SK-N-SH (cell line): Measurements from ENCODE around the gene TCF12.

Experiments
- CHD2 ChIP-seq: fragments of 150-350 bp; IDR thresholded peaks from 2 replicates; pipeline ENCODE4 v1.6.1; 2018; ENCODE audit warnings: low read length; ENCODE audit not compliant: partially characterized antibody
- FOXM1 ChIP-seq: IDR thresholded peaks from 2 replicates; pipeline ENCODE4 v1.4.0; 2012; ENCODE audit warnings: low read depth, mild to moderate bottlenecking
- POLR2AphosphoS5 ChIP-seq: IDR thresholded peaks from 2 replicates; pipeline ENCODE4 v1.6.1; 2012; ENCODE audit warnings: low read depth, low read length
- SIN3A ChIP-seq: IDR thresholded peaks from 2 replicates; pipeline ENCODE4 v1.6.1; 2012; ENCODE audit warnings: low read depth, mild to moderate bottlenecking, low read length, moderate library complexity, borderline replicate concordance
- TF ChIP-seq, protein P1 (sequence below): fragments of 150-350 bp; IDR thresholded peaks from 2 replicates; pipeline ENCODE4 v1.6.1; 2016; ENCODE audit warnings: mild to moderate bottlenecking, low read depth, low read length
- TF ChIP-seq, protein P2 (sequence below): fragments of 200-600 bp; sonication (generic); IDR thresholded peaks from 2 replicates; pipeline ENCODE4 v1.6.1; 2017; ENCODE audit warnings: antibody characterized with exemption, mild to moderate bottlenecking, moderate library complexity
- TF ChIP-seq, protein P3 (sequence below): IDR thresholded peaks from 2 replicates; pipeline ENCODE4 v1.4.0; 2012; ENCODE audit warnings: low read depth
- TF ChIP-seq, protein P4 (sequence below): IDR thresholded peaks from 2 replicates; pipeline ENCODE4 v1.4.0; 2012; ENCODE audit warnings: low read depth, borderline replicate concordance

DNA sequence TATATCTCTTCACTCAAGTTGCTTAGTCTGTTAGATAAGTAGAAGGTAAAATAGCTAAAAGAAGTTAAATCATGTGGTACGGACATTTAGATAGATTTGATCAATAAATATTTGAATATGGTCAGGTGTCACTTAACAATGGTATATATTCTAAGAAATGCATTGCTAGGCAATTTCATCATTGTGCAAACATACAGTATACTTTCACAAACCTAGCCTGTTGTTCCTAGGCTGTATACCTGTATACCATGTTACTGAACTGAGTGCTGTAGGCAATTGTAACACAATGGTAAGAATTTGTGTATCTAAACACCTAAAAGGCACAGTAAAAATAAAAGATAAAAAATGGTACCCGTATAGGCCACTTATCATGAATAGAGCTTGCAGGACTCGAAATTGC, 345.1 kb downstream of the TCF12 start:
- TF ChIP-seq, protein P1, sequence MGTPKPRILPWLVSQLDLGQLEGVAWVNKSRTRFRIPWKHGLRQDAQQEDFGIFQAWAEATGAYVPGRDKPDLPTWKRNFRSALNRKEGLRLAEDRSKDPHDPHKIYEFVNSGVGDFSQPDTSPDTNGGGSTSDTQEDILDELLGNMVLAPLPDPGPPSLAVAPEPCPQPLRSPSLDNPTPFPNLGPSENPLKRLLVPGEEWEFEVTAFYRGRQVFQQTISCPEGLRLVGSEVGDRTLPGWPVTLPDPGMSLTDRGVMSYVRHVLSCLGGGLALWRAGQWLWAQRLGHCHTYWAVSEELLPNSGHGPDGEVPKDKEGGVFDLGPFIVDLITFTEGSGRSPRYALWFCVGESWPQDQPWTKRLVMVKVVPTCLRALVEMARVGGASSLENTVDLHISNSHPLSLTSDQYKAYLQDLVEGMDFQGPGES, result no peak
- TF ChIP-seq, protein P2, sequence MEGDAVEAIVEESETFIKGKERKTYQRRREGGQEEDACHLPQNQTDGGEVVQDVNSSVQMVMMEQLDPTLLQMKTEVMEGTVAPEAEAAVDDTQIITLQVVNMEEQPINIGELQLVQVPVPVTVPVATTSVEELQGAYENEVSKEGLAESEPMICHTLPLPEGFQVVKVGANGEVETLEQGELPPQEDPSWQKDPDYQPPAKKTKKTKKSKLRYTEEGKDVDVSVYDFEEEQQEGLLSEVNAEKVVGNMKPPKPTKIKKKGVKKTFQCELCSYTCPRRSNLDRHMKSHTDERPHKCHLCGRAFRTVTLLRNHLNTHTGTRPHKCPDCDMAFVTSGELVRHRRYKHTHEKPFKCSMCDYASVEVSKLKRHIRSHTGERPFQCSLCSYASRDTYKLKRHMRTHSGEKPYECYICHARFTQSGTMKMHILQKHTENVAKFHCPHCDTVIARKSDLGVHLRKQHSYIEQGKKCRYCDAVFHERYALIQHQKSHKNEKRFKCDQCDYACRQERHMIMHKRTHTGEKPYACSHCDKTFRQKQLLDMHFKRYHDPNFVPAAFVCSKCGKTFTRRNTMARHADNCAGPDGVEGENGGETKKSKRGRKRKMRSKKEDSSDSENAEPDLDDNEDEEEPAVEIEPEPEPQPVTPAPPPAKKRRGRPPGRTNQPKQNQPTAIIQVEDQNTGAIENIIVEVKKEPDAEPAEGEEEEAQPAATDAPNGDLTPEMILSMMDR, result no peak
- TF ChIP-seq, protein P3, sequence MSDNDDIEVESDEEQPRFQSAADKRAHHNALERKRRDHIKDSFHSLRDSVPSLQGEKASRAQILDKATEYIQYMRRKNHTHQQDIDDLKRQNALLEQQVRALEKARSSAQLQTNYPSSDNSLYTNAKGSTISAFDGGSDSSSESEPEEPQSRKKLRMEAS, result no peak
- TF ChIP-seq, protein P4, sequence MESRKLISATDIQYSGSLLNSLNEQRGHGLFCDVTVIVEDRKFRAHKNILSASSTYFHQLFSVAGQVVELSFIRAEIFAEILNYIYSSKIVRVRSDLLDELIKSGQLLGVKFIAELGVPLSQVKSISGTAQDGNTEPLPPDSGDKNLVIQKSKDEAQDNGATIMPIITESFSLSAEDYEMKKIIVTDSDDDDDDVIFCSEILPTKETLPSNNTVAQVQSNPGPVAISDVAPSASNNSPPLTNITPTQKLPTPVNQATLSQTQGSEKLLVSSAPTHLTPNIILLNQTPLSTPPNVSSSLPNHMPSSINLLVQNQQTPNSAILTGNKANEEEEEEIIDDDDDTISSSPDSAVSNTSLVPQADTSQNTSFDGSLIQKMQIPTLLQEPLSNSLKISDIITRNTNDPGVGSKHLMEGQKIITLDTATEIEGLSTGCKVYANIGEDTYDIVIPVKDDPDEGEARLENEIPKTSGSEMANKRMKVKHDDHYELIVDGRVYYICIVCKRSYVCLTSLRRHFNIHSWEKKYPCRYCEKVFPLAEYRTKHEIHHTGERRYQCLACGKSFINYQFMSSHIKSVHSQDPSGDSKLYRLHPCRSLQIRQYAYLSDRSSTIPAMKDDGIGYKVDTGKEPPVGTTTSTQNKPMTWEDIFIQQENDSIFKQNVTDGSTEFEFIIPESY, result no peak
- TF ChIP-seq POLR2AphosphoS5 (no peak), CHD2 (no peak), SIN3A (no peak), FOXM1 (no peak)
